GM12878 (cell line): ENCODE results near the gene RASGRF2. TPM values are rescaled to one million over a fixed set of nuclear protein-coding genes. Genes with fewer than 3 reads are reported as not detected.

ENCODE experiments used
- ATAC-seq: fragments of 200-7000 bp; cut with Tn5 transposase; 3 replicates; pipeline ENCODE4 v1.9.1; 2020; ENCODE audit warnings: mild to moderate bottlenecking, moderate library complexity
- BruUV-seq: library from RNA; stranded (reverse); fragments of 400-500 nt; replicated peaks from 2 replicates; lab custom pipeline; 2021; lab: Mats Ljungman, UMichigan
- CTCF ChIA-PET: fragments of 300-600 bp; sonication (Branson Sonifier 250); formaldehyde crosslinking; extraction: SDS; loops from one replicate; lab custom pipeline; 2021; ENCODE audit warnings: inconsistent platforms; lab: Yijun Ruan, JAX
- POLR2A ChIA-PET: fragments of 350-600 bp; formaldehyde crosslinking; extraction: SDS; loops from one replicate; lab custom pipeline; 2021; ENCODE audit warnings: inconsistent platforms; lab: Charles Lee
- RAD21 ChIA-PET: fragments of 300-600 bp; sonication (Branson Sonifier 250); formaldehyde crosslinking; loops from one replicate; lab custom pipeline; 2023; ENCODE audit warnings: antibody characterized with exemption; ENCODE audit not compliant: unreplicated experiment; lab: Charles Lee
- SMC1A ChIA-PET: fragments of 300-600 bp; sonication (Branson Sonifier 250); formaldehyde crosslinking; loops from one replicate; lab custom pipeline; 2023; ENCODE audit not compliant: unreplicated experiment, uncharacterized antibody; lab: Charles Lee
- DNase-seq: peaks from one replicate; pipeline ENCODE4 v3.0.0-alpha.2; 2011; ENCODE audit warnings: low read depth, low spot score
- FAIRE-seq: peaks from 3 replicates; lab custom pipeline; 2011; peaks lifted over from hg19 to GRCh38; lab: Jason Lieb, UNC
- H2AFZ ChIP-seq: 2 replicates; pipeline ENCODE4 v1.6.0; 2011; ENCODE audit warnings: low read depth, low read length, control low read depth; ENCODE audit not compliant: control insufficient read depth
- H3K27ac ChIP-seq: 2 replicates; pipeline ENCODE4 v1.5.1; 2011; ENCODE audit warnings: control low read depth; ENCODE audit not compliant: control insufficient read depth, insufficient read depth
- H3K27me3 ChIP-seq, 2 experiments: replicated peaks in 1 of 2; 2 replicates each; pipeline versions ENCODE4 v1.6.0 to v1.6.1; 2011; ENCODE audit warnings: low read length in 1 of 2; ENCODE audit not compliant: control insufficient read depth in 2 of 2, insufficient read depth in 2 of 2
- H3K36me3 ChIP-seq, 2 experiments: 2 replicates each; pipeline ENCODE4 v1.5.1; 2011; ENCODE audit warnings: low read length in 1 of 2; ENCODE audit not compliant: control insufficient read depth in 2 of 2, insufficient read depth in 2 of 2
- H3K4me1 ChIP-seq: 2 replicates; pipeline ENCODE4 v1.6.1; 2011; ENCODE audit warnings: mild to moderate bottlenecking, low read length, moderate library complexity, mixed read lengths; ENCODE audit not compliant: control insufficient read depth, insufficient read depth
- H3K4me2 ChIP-seq: 2 replicates; pipeline ENCODE4 v1.6.0; 2011; ENCODE audit warnings: control low read depth; ENCODE audit not compliant: control insufficient read depth, insufficient read depth
- H3K4me3 ChIP-seq: fragments of 200-600 bp; sonication (generic); 2 replicates; pipeline ENCODE4 v1.5.1; 2016
- H3K79me2 ChIP-seq: 2 replicates; pipeline ENCODE4 v1.6.0; 2011; ENCODE audit warnings: low read length; ENCODE audit not compliant: control insufficient read depth, insufficient read depth
- H3K9ac ChIP-seq: 2 replicates; pipeline ENCODE4 v1.8.0; 2011; ENCODE audit warnings: low read length, control low read depth, mixed read lengths; ENCODE audit not compliant: control insufficient read depth, insufficient read depth
- H3K9me3 ChIP-seq: replicated peaks from 3 replicates; pipeline ENCODE4 v1.5.1; 2011; ENCODE audit warnings: mild to moderate bottlenecking, low read length; ENCODE audit not compliant: control insufficient read depth, insufficient read depth
- H4K20me1 ChIP-seq: 2 replicates; pipeline ENCODE4 v1.6.0; 2011; ENCODE audit not compliant: control insufficient read depth, insufficient read depth
- CREB1 ChIP-seq: IDR thresholded peaks from 2 replicates; pipeline ENCODE4 v1.6.1; 2012; ENCODE audit warnings: low read depth, mild to moderate bottlenecking, inconsistent platforms
- E4F1 ChIP-seq: fragments of 450-650 bp; IDR thresholded peaks from 2 replicates; pipeline ENCODE4 v1.6.1; 2018; ENCODE audit warnings: borderline replicate concordance, mild to moderate bottlenecking; ENCODE audit not compliant: partially characterized antibody
- GATAD2B ChIP-seq: fragments of 450-650 bp; conservative IDR thresholded peaks from 2 replicates; pipeline ENCODE4 v1.6.1; 2017; ENCODE audit warnings: low read depth, mild to moderate bottlenecking, moderate library complexity
- HDGF ChIP-seq: fragments of 450-650 bp; IDR thresholded peaks from 2 replicates; pipeline ENCODE4 v1.6.1; 2016; ENCODE audit warnings: antibody characterized with exemption
- POLR2AphosphoS2 ChIP-seq: IDR thresholded peaks from 2 replicates; pipeline ENCODE4 v1.6.1; 2011; ENCODE audit warnings: low read depth, mild to moderate bottlenecking, low read length, improper control_type of control experiment, moderate library complexity
- SUPT20H ChIP-seq: IDR thresholded peaks from 2 replicates; pipeline ENCODE4 v1.6.1; 2011; ENCODE audit warnings: low read depth, mild to moderate bottlenecking, low read length, moderate library complexity, borderline replicate concordance; ENCODE audit not compliant: control insufficient read depth
- TBL1XR1 ChIP-seq: IDR thresholded peaks from 2 replicates; pipeline ENCODE4 v1.6.1; 2012; ENCODE audit warnings: low read depth, low read length, improper control_type of control experiment
- ZBTB11 ChIP-seq: fragments of 450-650 bp; formaldehyde crosslinking; IDR thresholded peaks from 2 replicates; pipeline ENCODE4 v1.5.0; 2022; ENCODE audit warnings: mild to moderate bottlenecking, missing genetic modification characterization
- WGBS: methylation state at CpG from one replicate; pipeline ENCODE4 v1.1.6; 2016; ENCODE audit warnings: low lambda C conversion rate; ENCODE audit not compliant: insufficient replicate concordance, insufficient coverage; ENCODE audit errors: missing lambda C conversion rate; 5-methylcytosine and 5-hydroxymethylcytosine counted together
- in situ Hi-C: fragments of 300-500 bp; cut with MboI; formaldehyde crosslinking; loops from 9 replicates; pipeline ENCODE4 v1.14.3; 2018; ENCODE audit warnings: mixed read lengths
- intact Hi-C: fragments of 100-400 bp; cut with micrococcal nuclease; formaldehyde crosslinking; loops from one replicate; pipeline ENCODE4 v1.14.2; 2022; ENCODE audit not compliant: unreplicated experiment
- polyA plus RNA-seq, 11 experiments: library from polyadenylated mRNA; depleted of rRNA in 4 of 11; unstranded in 6 of 11; stranded (reverse) in 5 of 11; fragments of >200 nt; fragmentation: Nextera tagmentation in 4 of 11; fragmentation: Illumina TruSeq in 1 of 11; extraction: Ambion mirVana in 4 of 11; extraction: Trizol in 1 of 11; gene quantifications; 1 replicate in 1 of 11; 2 replicates in 10 of 11; pipeline versions ENCODE4 v1.2.1 to v1.2.3, GENCODE V29; 2011 to 2016; ENCODE audit warnings: inconsistent platforms in 2 of 11, missing spikeins in 2 of 11, low read depth in 1 of 11
- total RNA-seq, 4 experiments: library from RNA; depleted of rRNA in 3 of 4; stranded (reverse); fragments of >200 nt in 3 of 4; fragmentation: Illumina TruSeq in 1 of 4; extraction: Trizol in 1 of 4; gene quantifications; 2 replicates each; pipeline versions ENCODE4 v1.2.1 to v1.2.3, GENCODE V29; 2013 to 2021

RASGRF2 gene
- total and polyA plus RNA-seq, 10 of the 15 experiments (the other 5 are each of a cell fraction or from before 2014, with no cell fraction given), result 0.05 to 0.24 (median 0.07) TPM

- in situ Hi-C loops (no loop called here), intact Hi-C loops (no loop called here)
- H2AFZ ChIP-seq, result no peak overlapping the region
- ChIA-PET POLR2A (no interaction called here), RAD21 (no interaction called here), CTCF (interaction anchor here (1.1 kb wide), 1 partner anchor 11 kb away, joined by 3 read pairs; no protein-coding TSS in a partner anchor), SMC1A (interaction anchor here (0.6 kb wide), 1 partner anchor 481 kb away, joined by 5 read pairs; no protein-coding TSS in a partner anchor)
- no peak overlapping the region for H3K9ac ChIP-seq
- TF ChIP-seq GATAD2B (no peak), CREB1 (no peak), ZBTB11 (CRISPR knock-in tag) (no peak), TBL1XR1 (no peak), POLR2AphosphoS2 (no peak), E4F1 (no peak), HDGF (no peak), SUPT20H (no peak)
- no peaks in the 10 kb centered on the region; the same call in 2 of the 3 replicates for H3K9me3 ChIP-seq
- no peak overlapping the region for H3K4me3 ChIP-seq
- peaks cover 8 to 12% of the 10 kb centered on the region in 2 experiments; a peak in 3 of 4 replicates for H3K27me3 ChIP-seq
- no peak overlapping the region for H3K4me2 ChIP-seq
- no peak for DNase-seq
- no peaks in the 10 kb centered on the region for H3K4me1 ChIP-seq
- no peaks in the 10 kb centered on the region for H4K20me1 ChIP-seq
- ATAC-seq, result no peak
- no peaks in the 10 kb centered on the region for H3K36me3 ChIP-seq
- H3K79me2 ChIP-seq, result no peaks in the 10 kb centered on the region
- no peak for FAIRE-seq
- no TSS peak for BruUV-seq
- no peak overlapping the region for H3K27ac ChIP-seq
- WGBS, result 41% methylated on average over 2 of the region's 2 CpGs
These were observed 3.3 kb downstream of the RASGRF2 start for GRCh38 chr5:80963521-80963895.
